GM18873 (cell line): Measurements from ENCODE around the gene PCDH1.
"Not testable (repeated sequence)": the region's sequence is repeated elsewhere in the genome, so short reads cannot be mapped to it uniquely, and the experiment has no call there.

Experiments
- ATAC-seq: cut with Tn5 transposase; IDR thresholded peaks from one replicate; pipeline ENCODE4 v1.9.1; 2021; ENCODE audit warnings: mild to moderate bottlenecking, moderate library complexity, moderate number of reproducible peaks; ENCODE audit not compliant: unreplicated experiment, low FRiP score

PCDH1 gene

DNA sequence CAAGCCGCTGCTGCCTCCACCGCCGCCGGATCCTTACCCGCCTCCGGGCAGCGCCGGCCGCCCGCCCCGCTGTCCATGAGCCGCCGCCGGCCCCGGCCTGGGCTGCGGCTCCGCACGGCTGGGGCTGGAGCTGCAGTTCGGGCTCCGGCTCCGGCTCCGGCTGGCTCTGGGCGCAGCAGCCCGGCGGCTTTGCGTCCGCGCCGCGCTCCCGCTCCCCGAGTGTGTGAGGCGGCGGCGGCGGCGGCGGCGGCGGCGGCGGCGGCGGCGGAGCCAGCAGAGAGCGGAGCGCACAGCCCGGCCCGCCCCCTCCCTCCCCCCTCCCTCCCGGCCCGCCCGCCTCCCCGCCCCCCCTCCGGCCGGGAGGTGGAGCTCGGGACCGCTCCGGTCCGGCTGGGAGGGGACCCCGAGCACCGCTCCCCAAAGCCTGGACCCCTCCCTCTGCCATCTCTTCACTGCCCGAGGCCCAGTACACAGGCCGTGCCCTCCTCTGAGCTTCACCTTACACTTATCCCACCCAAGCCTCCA is at the start of gene PCDH1:
Gene PCDH1 (minus strand): TSS at position 225 of the 525 bp plus-strand sequence. CDS start 148 bp downstream, at position 77.
- ATAC-seq: no peak

DNA sequence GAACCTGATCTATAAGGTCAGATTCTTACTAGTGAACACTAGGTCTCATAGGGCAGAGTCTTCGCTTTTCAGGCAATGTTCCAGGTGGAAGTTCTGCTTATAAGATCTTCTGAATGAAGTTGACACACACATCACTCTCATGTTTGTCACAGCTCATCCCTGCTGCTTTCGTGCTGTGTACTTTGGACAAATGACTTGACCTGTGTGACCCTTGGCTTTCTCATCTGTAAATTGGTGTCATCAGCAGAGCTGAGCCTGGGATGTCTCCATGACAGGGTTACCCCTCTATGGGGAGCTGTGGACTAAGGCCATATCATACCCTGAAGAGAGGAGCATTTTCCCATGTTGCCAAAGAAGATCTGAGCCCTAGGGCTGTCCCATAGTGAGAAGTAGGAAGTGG is 48.2 kb upstream of the PCDH1 start:
- no peak for ATAC-seq

DNA sequence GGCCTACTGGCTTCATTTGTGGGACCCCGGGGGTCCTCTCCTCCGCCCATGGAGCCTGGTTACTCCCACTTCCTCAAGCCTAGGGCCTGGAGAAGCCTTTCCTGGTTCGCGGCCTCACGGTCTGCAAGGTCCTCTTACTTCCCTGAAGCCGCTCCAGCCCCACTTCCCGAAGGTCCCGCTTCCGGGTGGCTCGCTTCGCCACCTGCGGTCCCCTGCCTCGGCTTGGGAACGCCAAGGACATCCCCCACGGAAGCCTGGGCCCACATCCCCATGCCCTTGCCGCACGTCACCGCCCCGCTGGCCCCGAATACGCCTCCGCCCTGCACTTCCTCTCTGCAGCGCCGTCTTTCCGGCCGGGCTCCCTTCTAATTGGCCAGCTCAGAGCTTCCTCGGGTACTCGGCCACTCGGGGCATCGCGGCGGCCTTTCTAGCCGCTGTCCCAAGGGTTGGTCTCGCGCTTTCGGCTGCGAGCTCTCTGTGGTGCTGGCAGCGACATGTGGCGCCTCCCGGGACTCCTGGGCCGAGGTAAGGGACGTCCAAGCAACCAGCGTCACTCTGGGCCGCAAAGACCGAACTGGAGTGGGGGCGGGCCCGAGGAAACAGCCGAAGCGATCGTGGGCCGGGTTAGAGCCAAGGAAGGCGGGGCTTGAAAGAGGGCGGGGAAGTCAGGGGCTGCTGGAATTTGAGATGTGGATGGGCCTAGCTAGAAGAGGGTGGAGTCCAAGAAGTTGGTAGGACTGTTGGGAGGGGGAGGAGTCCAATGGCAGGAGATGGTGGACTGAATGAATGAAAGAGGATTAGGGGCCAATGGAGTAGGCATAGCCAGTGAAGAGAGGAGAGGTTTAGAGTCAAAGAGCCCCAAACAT is 45.5 kb upstream of the PCDH1 start, which contains the start of gene DELE1:
Gene DELE1 (plus strand): TSS at position 424 of the 866 bp plus-strand sequence. CDS start 71 bp downstream, at position 495.
- ATAC-seq: peak; percentile 96

DNA sequence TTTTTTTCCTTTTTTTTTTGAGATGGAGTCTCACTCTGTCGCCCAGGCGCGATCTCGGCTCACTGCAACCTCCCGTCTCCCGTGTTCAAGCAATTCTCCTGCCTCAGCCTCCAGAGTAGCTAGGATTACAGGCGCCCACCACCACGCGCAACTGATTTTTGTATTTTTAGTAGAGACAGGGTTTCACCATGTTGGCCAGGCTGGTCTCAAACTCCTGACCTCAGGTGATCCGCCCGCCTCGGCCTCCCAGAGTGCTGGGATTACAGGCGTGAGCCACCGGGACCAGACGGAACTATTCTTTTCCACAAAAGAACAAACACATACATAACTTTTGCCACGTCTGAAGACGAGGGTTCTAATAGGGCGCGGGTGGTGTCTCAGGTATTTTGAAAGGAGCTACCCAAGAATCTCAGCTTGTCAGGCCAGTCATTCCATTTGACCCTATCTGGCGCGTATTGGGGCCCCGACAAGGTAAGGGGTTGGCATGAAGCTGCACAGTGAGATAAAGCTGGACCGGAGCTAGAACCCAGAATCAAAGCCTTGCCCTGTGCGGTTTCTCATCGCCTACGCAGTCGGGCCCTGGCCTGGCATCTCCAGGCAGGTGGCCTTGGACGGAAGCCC is 44.7 kb upstream of the PCDH1 start:
- ATAC-seq: not testable (repeated sequence)

DNA sequence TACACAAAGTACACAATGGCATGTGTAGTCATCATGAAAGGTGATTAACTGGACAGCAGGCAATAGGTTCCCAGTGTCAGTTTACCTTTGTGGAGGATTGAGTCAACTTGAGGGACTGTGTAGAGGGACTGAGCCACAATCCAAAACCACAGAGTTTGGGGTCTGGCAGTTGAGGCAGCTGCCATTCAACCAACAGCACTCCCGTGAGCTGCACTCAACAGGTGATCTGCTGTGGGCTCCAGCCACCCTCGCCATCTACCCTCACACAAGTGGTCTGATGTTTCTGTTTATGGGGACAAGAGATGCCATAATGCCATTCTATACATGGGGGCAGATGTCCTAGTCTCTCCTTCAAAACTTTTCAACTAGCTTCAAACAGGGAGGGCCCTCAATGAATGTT is 42.6 kb upstream of the PCDH1 start:
- no peak for ATAC-seq

DNA sequence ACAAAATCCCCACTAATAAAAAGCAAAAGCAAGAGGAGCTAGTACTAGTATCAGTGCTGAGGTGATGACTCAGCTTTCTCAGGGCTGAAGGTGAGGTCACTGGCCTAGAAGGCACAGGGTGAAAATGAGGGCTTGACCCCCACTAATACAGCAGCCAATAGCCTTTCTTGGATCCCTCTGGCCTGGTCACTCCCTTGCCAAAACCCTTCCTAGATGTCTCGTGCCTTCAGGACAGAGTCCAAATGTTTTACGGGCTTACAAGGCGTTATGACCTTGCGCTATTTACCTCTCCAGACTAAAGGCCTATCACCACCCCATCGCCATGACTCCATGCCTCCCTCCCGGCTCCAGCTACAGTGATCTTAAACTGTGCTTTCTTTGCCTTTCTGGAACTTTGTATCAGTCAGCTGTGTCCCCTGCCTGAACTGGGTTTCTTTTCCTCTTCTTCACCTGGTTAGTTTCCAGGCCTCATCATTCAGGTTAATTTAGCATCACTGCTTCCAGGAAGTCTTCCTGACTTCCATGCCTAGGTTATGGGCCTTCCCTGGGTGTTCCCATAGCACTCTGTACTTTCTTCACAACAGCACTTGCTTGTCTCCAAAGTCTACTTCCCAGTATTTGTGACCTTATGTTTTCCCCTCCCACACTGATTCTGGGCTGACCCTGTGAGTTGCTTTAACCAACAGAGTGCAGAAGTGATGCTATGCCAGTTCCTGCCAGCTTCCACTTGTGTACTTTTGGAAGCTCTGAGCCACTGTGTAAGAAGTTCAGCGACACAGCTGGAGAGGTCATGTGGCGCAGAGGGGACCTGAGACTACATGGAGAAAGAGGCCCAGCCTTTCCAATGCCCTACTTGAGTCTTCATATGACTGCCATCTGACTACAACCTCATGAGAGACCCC is 41.3 kb upstream of the PCDH1 start:
- ATAC-seq: no peak

DNA sequence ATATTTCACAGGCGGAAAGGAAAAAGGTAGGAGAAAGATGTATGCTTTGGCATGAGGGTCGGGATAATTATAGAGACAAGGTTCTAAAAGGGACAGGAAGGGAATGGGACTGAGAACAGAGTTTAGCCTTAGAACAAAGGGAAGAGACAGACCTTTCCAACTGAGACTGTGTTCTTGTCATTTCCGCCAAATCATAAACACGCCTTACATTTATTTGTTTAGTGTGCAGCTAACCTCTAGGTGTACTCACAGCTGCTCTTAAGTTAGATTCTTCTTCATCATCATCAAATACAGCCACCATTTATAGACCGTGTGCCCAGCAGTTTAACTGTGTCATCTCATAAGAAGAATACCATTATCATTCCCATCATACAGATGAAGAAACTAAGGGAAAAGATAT is 39.5 kb upstream of the PCDH1 start:
- ATAC-seq: no peak

DNA sequence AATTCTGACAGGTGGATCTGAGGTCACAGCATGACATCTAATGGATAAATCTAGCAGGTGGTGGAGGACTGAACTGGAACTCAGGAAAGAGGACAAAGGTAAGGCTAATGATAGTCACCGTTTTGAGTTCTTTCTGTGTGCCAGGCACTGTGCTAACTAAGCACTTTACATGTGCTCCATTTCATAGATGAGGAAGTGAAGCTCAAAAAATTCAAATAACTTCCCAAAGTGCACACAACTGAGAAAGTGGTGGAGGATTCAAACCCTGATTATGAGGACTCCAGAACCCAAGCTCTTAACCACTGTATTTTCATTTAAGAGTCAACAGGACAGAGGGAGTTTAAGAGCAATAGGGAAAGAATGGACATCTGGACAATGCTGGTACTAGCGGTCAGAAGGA is 38.3 kb upstream of the PCDH1 start:
- ATAC-seq: no peak

DNA sequence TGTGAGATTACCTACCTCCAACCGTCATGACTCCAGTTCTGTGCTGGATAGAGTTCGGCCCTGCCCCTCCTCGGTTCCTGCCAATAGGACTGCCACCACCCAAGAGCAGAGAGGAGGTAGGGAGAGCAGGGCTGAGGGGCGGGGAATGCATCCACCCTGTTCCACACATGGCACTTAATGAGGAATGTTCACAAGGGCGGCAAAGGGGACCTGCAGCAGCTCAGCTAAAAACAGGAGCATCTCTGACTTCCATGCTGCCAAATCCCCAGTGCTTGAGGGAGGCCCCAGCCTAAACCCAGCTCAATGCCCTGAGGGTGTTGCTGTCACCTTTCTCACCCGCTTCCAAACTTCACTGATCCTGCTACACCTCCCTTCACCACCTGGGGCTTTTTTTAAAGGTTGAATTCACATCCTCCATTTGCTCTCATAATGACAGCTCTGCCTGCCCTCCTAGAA is 37.7 kb upstream of the PCDH1 start:
- no peak for ATAC-seq

DNA sequence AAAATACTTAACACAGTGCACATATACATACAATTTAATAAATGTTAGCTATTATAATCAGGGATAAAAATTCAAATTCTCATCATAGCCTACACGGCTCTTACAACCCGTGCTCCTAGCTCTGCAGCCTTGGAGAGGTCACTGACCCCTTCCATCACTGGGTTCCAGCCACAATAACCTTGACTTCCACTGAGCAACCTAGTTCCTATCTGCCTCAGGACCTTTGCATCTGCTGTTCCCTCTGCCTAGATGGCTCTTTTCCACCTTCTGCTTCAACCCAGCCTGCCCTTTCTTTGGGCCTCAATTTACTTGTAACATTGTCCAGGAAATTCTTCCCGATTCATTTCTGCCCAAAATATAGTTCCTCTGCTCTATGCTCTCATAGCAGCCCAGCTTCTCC is 36.6 kb upstream of the PCDH1 start:
- no peak for ATAC-seq

DNA sequence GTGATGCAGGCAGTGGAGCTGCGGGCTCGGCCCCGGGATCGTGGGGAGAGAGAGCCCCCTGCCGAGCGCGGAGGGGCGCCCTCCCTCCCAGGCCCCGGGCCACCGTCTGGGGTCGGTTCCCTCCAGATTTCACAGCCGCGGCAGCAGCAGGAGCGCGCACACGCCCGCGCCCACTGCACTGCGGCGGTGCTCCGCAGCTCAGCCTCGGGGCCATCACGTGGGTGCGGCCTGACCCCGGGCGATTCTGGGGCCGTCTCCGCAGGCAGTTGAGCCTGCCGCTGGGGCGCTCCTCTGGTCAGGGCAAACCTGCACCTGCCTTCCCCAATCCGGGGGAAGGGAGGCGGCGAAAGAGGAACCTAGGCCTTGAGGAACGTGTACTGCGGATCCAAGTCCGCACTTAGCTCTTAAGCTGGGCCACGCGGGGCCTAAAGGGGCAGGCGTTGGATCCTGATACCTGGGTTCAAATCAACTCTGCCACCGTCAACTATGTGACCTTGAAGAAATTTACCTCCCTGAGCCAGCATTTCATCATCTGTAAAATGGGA is 36.1 kb upstream of the PCDH1 start:
- no peak for ATAC-seq

DNA sequence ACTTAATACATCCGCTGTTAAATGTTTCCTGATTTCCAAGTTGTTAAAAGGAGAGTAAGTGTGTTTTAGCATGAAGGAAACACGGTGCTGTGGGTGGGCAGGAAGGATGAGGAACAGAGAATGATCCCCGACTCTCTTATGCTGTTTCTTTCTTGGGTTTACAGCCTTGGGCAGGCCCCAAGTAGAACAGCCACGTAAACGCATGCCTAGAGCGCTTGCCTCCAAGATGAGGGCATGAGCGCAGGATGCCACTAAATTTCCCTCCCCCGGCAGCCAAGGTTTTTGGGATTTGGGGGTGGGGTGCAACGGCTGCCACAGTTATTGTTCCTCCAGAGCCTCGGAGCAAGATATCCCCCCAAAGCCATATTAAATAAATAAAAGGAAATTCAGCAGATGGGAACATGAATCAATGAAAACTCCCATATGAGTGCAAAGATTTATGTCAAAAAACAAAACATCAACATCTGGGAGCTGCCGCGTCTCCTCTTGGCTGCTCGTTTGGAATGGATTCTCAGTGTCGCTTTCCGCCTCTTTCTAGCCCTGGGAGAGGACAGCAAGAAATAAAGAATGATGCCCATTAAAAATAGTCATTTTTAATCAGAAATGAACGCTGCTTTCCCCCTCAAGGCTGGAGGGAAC is 35.5 kb upstream of the PCDH1 start:
- ATAC-seq: no peak

DNA sequence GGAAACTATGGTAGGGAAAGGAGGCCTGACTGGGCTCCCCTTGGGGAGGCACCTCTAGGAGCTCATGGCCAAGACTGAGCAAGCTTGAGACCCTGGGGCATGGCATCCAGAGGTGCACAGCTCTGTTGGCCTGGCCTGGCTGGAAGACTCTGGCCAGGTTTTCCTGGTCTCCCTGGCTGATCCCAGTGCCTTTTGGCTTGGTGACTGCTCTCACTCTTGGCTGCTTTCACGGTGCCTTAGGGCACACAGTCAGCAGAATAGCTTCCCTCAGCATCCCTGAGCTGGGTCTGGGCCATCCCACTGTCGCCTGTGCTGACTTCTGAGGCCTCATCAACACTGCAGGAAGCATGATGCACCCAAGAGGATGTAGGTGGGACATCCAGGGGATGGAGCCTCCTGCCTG is 32.1 kb upstream of the PCDH1 start:
- ATAC-seq: no peak

DNA sequence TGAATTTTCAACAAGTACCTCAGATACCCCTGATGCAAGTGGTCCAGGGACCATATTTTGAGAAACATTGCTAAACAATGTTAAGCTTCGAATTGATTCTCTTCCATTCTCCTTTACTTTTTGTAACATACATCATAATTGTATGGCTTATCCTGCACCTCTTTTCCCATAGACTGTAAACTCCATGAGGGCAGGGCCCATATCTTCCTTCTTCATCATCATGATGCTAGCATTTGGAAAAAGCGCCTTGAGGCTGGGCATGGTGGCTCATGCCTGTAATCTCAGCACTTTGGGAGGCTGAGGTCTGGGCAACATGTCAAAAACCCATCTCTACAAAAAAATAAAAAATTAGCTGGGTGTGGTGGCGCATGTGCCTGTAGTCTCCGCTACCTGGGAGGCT is 31.0 kb upstream of the PCDH1 start:
- no peak for ATAC-seq

DNA sequence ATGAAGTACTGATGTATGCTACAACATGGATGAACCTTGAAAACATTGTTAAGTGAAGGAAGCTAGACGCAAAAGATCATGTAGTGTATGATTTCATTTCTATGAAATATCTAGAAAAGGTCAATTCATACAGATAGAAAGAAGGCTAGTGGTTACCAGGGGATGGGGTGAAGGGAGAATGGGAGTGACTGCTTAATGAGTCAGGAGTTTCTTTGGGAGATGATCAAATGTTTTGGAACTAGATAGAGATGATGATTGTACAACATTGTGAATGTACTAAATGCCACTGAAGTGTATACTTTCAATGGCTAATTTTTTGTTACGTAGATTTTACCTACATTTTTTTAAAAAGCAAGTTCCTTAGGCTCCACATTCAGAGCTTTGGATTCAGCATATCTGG is 30.6 kb upstream of the PCDH1 start:
- ATAC-seq: no peak

DNA sequence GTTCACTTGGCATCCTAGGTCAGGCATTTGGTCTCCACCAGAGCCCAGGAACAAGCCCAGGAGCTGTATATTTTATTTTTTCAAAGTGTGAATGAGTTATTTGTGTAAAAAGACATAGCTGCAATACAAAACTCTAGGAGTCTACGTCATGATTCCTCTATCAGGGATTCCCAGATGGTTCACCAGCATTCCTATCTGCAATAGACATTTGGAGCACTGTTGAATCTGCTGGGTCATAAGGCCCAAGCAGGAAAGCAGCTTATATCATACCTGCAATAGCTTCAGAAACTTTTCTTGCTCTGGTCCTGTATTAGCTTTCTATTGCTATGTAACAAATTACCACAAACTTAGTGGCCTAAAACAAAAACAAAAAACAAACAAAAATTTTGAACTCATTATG is 28.8 kb upstream of the PCDH1 start:
- no peak for ATAC-seq

DNA sequence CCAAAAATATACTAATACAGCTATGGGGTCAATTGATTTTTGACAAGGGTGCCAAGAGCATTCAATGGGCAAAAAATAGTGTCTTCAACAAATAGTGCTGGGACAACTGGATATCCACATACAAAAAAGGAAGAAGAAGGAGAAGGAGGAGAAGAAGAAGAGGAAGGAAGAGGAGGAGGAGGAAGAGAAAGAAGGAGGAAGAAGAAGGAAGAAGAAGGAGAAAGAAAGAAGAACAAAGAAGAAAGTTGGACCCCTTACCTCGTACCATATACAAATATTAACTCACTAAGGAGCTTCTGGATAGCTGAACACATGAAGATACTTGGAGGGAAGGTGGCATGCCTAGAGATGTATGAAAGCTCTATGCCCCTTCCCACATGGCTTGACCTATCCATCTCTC is 28.3 kb upstream of the PCDH1 start:
- ATAC-seq: no peak

DNA sequence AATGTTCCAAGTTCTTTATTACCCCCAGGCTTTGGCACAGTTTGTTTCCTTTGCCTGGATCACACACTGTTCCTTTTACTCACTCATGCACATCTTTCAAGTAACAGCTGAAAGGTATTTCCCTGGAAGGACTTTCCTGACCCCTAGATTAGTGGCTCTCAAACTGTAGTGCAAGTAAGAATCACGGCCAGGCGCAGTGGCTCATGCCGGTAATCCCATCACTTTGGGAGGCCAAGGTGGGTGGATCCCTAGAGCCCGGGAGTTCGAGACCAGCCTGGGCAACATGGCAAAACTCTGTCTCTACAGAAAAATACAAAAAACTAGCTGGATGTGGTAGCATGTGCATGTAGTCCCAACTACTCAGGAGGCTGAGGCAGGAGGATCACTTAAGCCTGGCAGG is 26.3 kb upstream of the PCDH1 start:
- no peak for ATAC-seq

DNA sequence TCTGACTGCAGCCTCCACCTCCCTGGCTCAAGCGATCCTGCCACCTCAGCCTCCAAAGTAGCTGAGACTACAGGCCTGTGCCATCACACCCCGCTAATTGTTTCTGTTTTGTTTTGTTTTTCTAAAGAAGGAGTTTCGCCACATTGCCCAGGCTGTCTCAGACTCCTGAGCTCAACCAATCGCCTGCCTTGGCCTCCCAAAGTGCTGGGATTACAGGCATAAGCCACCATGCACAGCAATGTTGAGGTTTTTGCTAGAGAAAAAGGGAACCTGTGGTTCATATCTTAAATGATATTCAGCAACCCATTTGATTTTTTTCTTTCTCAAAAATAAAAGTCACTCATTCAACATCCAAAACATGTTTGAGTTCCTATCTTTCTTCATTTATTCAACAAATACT is 25.1 kb upstream of the PCDH1 start:
- no peak for ATAC-seq
